Measurements from ENCODE around the gene ITGAL.
A peak's percentile ranks its signal among the peaks of the same experiment; 100 is the strongest.
"Not testable (repeated sequence)": the region's sequence is repeated elsewhere in the genome, so short reads cannot be mapped to it uniquely, and the experiment has no call there.

The ITGAL gene

DNA sequence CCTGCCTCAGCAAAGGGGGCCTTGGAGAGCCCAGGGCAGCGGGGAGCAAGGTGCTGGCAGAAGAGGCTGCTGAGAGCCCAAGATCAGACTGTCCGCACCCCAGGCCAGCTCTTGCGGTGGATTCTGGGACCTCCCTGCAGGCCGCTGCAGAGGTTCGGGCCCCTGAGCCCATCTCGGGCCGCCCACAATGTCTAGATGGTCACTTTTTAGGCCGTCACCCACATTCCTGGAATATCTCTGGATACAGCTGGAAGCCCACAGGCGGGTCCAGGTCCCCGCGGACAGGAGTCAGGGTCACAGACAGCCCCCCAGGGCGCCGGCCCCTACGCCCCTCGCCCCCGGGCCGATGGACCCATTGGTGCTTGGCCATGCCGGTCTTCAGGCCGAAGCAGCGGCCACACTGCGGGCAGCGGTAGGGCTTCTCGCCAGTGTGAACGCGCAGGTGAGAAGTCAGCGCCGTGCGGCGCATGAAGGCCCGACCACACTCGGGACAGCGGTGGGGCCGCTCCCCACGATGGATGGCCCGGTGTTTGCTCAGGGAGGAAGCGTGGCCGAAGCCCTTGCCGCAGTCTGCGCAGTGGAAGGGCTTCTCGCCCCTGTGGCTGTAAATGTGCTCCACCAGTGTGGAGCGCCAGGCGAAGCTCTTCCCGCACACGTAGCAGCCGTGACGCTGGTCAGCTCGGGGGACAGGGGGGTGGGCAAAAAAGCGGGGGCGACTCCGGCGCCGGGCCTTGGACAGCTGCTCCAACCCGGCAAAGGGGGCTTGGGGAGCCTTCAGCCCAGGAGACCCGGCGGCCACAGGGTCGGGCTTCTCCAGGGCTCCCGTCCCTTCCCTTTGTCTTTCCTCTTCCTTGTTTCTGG, 60.0 kb downstream of the ITGAL start:
- TF ChIP-seq ZFX (IDR thresholded peaks at IDR 0.05) = no peak
- TF ChIP-seq, protein P1, sequence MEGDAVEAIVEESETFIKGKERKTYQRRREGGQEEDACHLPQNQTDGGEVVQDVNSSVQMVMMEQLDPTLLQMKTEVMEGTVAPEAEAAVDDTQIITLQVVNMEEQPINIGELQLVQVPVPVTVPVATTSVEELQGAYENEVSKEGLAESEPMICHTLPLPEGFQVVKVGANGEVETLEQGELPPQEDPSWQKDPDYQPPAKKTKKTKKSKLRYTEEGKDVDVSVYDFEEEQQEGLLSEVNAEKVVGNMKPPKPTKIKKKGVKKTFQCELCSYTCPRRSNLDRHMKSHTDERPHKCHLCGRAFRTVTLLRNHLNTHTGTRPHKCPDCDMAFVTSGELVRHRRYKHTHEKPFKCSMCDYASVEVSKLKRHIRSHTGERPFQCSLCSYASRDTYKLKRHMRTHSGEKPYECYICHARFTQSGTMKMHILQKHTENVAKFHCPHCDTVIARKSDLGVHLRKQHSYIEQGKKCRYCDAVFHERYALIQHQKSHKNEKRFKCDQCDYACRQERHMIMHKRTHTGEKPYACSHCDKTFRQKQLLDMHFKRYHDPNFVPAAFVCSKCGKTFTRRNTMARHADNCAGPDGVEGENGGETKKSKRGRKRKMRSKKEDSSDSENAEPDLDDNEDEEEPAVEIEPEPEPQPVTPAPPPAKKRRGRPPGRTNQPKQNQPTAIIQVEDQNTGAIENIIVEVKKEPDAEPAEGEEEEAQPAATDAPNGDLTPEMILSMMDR (conservative IDR thresholded peaks at IDR 0.05) = no peak
- no peak overlapping the region for H3K27ac ChIP-seq

DNA sequence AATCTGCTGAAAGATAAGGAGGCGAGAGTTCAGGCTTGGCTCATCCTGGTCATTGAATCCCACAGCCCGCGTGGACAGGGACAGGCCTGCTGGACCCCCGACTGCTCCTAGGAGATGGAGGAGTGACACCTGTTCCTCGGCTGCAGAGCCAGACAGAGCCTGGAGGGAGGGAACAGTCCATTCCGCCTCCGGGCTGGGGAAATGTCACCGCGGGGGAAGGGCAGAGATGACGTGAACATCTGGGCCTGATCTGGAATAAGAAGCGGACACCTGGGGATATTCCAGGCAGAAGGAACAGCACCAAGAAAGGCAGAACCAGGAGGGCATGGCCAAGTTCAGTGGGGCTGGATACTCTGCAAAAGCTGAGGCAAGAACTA, 60.6 kb downstream of the ITGAL start:
- H3K27ac ChIP-seq = peak overlapping the region; percentile 93; the same call in 1 of the 2 replicates
- TF ChIP-seq, protein P1 (conservative IDR thresholded peaks at IDR 0.05) = no peak
- TF ChIP-seq ZFX (IDR thresholded peaks at IDR 0.05) = no peak

GRCh38 chr16:30533748-30534367, 61.3 kb downstream of the ITGAL start:
- TF ChIP-seq, protein P1 (conservative IDR thresholded peaks at IDR 0.05) = 0 out of 2 replicates have a peak, but pooled peaks have one; percentile 3
- no peak for TF ChIP-seq ZFX (IDR thresholded peaks at IDR 0.05)
- peak overlapping the region; percentile 93 for H3K27ac ChIP-seq

DNA sequence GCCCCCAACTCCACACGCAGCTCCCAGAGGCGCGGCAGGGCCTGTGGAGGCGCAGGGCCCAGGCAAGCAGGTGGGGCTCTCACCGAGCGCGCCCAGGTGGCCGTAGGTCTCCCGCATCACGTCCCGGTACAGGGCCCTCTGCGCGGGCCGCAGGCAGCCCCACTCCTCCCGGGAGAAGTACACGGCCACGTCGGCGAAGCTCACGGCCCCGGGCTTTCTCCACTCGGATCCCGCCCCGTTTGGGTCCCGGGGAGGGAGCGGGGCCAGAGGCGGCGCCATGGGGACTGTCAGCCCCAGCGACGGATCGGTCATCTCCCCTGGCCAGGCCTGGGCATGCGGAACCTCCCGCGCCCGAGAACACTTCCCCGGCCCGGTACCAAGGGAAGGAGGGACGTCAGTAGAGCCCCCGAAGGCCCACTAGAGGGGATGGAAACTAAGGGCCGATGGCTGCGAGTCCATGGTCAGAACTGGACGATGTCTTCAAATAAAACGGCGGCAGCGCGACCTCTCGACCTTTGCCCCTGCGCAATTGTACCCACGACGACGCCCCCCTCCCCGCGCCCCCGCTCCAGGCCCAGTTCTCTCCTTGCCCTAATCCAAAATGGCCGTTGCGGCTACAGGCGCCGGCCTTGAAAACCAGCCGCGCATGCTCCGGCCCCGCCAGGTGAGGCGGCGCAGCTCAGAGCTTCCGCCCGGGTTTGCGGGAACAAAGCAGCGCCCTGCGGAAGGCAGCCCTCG, 62.0 kb downstream of the ITGAL start, which contains the start of gene ZNF747:
TSS of gene ZNF747 (minus strand) at position 491 of the 738 bp plus-strand sequence. CDS start at position 312, 179 bp downstream.
- TF ChIP-seq, protein P1 (conservative IDR thresholded peaks at IDR 0.05) = no peak
- peak; percentile 93 for TF ChIP-seq ZFX (IDR thresholded peaks at IDR 0.05)
- peak within 1 kb of the TSS; percentile 93 for H3K27ac ChIP-seq

DNA sequence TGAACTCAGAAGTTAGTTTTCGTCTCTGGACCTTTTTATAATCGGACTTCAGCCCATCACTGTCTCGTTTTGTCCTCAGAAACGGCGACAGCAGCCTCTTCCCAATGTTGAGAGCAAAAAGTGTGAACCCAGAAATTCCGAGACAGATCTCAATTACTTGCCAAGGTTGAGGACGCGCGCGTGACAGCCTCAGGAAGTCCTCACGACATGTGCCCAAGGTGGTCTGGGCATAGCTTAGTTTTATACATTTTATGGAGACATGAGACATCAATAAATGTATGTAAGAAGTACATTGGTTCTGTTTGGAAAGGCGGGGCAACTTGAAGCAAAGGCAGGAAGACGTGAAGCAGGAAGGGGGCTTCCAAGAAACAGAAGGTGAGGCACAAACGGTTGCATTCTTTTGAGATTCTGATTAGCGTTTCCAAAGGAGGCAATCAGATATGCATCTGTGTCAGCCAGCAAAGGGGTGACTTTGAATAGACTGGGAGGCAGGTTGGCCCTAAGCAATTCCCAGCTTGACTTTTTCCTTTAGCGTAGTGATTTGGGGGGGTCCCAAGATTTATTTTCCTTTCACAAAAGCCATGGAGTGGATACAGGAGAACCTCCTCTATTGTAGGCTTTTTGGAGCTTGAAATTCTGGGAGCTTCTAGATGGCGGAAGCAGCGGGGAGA, 62.7 kb downstream of the ITGAL start:
- no peak for TF ChIP-seq ZFX (IDR thresholded peaks at IDR 0.05)
- TF ChIP-seq, protein P1 (conservative IDR thresholded peaks at IDR 0.05) = no peak
- H3K27ac ChIP-seq = peak overlapping the region; percentile 93

DNA sequence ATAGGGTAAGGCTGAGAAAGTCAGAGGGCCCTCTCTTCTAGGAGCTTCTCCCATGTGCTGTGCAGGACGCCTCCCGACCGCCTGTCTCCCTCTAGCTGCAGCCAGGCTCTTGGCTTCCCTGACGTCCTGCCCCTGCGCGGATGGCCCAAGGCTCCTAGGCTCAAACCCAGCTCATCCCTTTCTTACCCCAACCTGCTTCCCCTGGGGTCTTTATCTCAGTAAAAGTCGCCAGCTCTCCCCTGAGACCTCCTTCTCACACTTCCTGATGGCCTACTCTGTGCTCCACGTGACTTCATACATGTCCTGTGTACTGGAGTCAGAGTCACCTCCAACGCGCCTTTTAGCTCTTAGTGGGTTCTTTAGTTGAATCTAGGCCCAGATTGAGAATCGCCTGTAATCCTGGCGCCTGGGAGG, 63.2 kb downstream of the ITGAL start:
- H3K27ac ChIP-seq = peak overlapping the region; percentile 93
- TF ChIP-seq, protein P1 (conservative IDR thresholded peaks at IDR 0.05) = peak; percentile 79
- TF ChIP-seq ZFX (IDR thresholded peaks at IDR 0.05) = no peak

DNA sequence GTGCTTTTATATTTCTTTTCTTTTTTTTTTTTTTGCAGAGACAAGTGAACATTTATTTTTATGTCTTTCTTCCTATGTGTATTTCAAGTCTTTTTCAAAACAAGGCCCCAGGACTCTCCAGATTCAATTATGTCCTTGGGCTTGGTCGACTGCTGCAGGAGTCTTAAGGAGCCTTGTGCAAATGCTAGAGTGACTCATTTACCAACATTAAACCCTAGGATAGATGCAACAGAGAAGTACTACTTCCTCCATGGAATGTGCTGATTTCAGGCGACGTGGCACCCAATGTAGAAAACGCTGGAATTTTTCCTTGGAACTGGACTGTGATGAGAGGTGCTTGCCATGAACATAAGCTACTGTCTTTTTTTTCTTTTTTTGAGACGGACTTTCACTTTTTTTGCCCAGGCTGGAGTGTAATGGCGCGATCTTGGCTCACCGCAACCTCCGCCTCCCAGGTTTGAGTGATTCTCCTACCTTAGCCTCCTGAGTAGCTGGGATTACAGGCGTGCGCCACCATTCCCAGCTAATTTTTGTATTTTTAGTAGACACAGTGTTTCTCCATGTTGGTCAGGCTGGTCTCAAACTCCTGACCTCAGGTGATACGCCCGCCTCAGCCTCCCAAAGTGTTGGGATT, 64.0 kb downstream of the ITGAL start:
- H3K27ac ChIP-seq = not testable (repeated sequence)
